PC-9 (cell line): ENCODE data around the gene RPL13A.
"Not testable (repeated sequence)": the region's sequence is repeated elsewhere in the genome, so short reads cannot be mapped to it uniquely, and the experiment has no call there.

ENCODE experiments used
- EZH2 ChIP-seq: fragments of 200-600 bp; sonication (generic); IDR thresholded peaks from 2 replicates; pipeline ENCODE4 v1.8.0; 2017; ENCODE audit warnings: antibody characterized with exemption, low read depth
- TF ChIP-seq, protein P1 (sequence below): fragments of 200-600 bp; sonication (generic); conservative IDR thresholded peaks from 2 replicates; pipeline ENCODE4 v1.6.1; 2017; ENCODE audit warnings: mixed run types, antibody characterized with exemption, mild to moderate bottlenecking, moderate library complexity

- TF ChIP-seq, protein P1, sequence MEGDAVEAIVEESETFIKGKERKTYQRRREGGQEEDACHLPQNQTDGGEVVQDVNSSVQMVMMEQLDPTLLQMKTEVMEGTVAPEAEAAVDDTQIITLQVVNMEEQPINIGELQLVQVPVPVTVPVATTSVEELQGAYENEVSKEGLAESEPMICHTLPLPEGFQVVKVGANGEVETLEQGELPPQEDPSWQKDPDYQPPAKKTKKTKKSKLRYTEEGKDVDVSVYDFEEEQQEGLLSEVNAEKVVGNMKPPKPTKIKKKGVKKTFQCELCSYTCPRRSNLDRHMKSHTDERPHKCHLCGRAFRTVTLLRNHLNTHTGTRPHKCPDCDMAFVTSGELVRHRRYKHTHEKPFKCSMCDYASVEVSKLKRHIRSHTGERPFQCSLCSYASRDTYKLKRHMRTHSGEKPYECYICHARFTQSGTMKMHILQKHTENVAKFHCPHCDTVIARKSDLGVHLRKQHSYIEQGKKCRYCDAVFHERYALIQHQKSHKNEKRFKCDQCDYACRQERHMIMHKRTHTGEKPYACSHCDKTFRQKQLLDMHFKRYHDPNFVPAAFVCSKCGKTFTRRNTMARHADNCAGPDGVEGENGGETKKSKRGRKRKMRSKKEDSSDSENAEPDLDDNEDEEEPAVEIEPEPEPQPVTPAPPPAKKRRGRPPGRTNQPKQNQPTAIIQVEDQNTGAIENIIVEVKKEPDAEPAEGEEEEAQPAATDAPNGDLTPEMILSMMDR, result peak; percentile 25; the same call in 1 of the 2 replicates
- TF ChIP-seq EZH2, result not testable (repeated sequence)
Observed at GRCh38 chr19:49444100-49444700, 43.2 kb upstream of the RPL13A start.
